Measurements from ENCODE around the gene MCCD1.

GRCh38 chr6:31577579-31577966 is 48.8 kb downstream of the MCCD1 start:
- TF ChIP-seq CTCF (IDR thresholded peaks at IDR 0.05) (no peak), POLR2A (IDR thresholded peaks at IDR 0.05) (no peak)
